Liver (tissue), 9 donors: ENCODE results near the gene SLC5A2. TPM values are rescaled to one million over a fixed set of nuclear protein-coding genes. Genes with fewer than 3 reads are reported as not detected.
A peak's percentile ranks its signal among the peaks of the same experiment; 100 is the strongest.

ENCODE experiments used
- DNase-seq: peaks from one replicate; pipeline ENCODE4 v3.0.0-alpha.2; 2017; ENCODE audit warnings: low spot score
- H3K27ac ChIP-seq, 2 donors: one replicate each; pipeline ENCODE4 v1.7.0; 2013; ENCODE audit warnings: inconsistent platforms in 2 of 2, low read length in 2 of 2, control low read depth in 1 of 2, low read depth in 1 of 2, mild to moderate bottlenecking in 1 of 2
- H3K27me3 ChIP-seq, 4 donors: one replicate each; pipeline versions ENCODE4 v1.6.1 to v1.7.0; 2013; ENCODE audit warnings: low read length in 3 of 4, inconsistent platforms in 1 of 4, mild to moderate bottlenecking in 1 of 4, moderate library complexity in 1 of 4; ENCODE audit not compliant: control insufficient read depth in 4 of 4, insufficient read depth in 4 of 4
- H3K36me3 ChIP-seq, 4 donors: one replicate each; pipeline versions ENCODE4 v1.6.1 to v1.7.0; 2013; ENCODE audit warnings: low read length in 3 of 4, mild to moderate bottlenecking in 3 of 4, low read depth in 1 of 4, moderate library complexity in 1 of 4; ENCODE audit not compliant: control insufficient read depth in 4 of 4, insufficient read depth in 3 of 4
- H3K4me1 ChIP-seq, 4 donors: one replicate each; pipeline versions ENCODE4 v1.6.1 to v1.7.0; 2013; ENCODE audit warnings: low read length in 3 of 4, mild to moderate bottlenecking in 3 of 4, moderate library complexity in 1 of 4; ENCODE audit not compliant: control insufficient read depth in 4 of 4, insufficient read depth in 4 of 4
- H3K4me3 ChIP-seq, 3 donors: one replicate each; pipeline versions ENCODE4 v1.6.1 to v1.7.0; 2013; ENCODE audit warnings: low read length in 3 of 3, control low read depth in 1 of 3, low read depth in 1 of 3, mild to moderate bottlenecking in 1 of 3
- H3K9ac ChIP-seq, 2 donors: one replicate each; pipeline ENCODE4 v1.7.0; 2013; ENCODE audit warnings: low read length in 2 of 2, mild to moderate bottlenecking in 2 of 2, moderate library complexity in 2 of 2, control low read depth in 1 of 2, low read depth in 1 of 2
- H3K9me3 ChIP-seq, 4 donors: one replicate each; pipeline versions ENCODE4 v1.6.1 to v1.7.0; 2013; ENCODE audit warnings: low read length in 3 of 4; ENCODE audit not compliant: control insufficient read depth in 4 of 4
- EGR1 ChIP-seq, 2 donors: IDR thresholded peaks; 2 replicates each; pipeline ENCODE4 v1.6.1; 2016 to 2018; ENCODE audit warnings: antibody characterized with exemption in 2 of 2, low read depth in 2 of 2
- FOXA1 ChIP-seq: IDR thresholded peaks from 2 replicates; pipeline ENCODE4 v1.6.1; 2016; ENCODE audit warnings: antibody characterized with exemption
- FOXA2 ChIP-seq: IDR thresholded peaks from 2 replicates; pipeline ENCODE4 v1.6.1; 2016; ENCODE audit warnings: antibody characterized with exemption
- HNF4A ChIP-seq, 2 donors: conservative IDR thresholded peaks; 2 replicates each; pipeline ENCODE4 v1.6.1; 2016; ENCODE audit warnings: antibody characterized with exemption in 2 of 2, mild to moderate bottlenecking in 2 of 2
- HNF4G ChIP-seq: IDR thresholded peaks from 2 replicates; pipeline ENCODE4 v1.6.1; 2016; ENCODE audit warnings: antibody characterized with exemption
- JUND ChIP-seq, 2 donors: IDR thresholded peaks; 2 replicates each; pipeline ENCODE4 v1.6.1; 2016; ENCODE audit warnings: antibody characterized with exemption in 2 of 2
- NR2F2 ChIP-seq: IDR thresholded peaks from 2 replicates; pipeline ENCODE4 v1.6.1; 2016; ENCODE audit warnings: antibody characterized with exemption
- RAD21 ChIP-seq, 2 donors: IDR thresholded peaks; 2 replicates each; pipeline ENCODE4 v1.6.1; 2016; ENCODE audit warnings: antibody characterized with exemption in 2 of 2, mild to moderate bottlenecking in 2 of 2
- RXRA ChIP-seq, 2 donors: IDR thresholded peaks; 2 replicates each; pipeline ENCODE4 v1.6.1; 2017 to 2018; ENCODE audit warnings: antibody characterized with exemption in 2 of 2, mild to moderate bottlenecking in 1 of 2
- SP1 ChIP-seq: IDR thresholded peaks from 2 replicates; pipeline ENCODE4 v1.6.1; 2018; ENCODE audit warnings: antibody characterized with exemption, mild to moderate bottlenecking
- TAF1 ChIP-seq: conservative IDR thresholded peaks from 2 replicates; pipeline ENCODE4 v1.6.1; 2016; ENCODE audit warnings: antibody characterized with exemption, mild to moderate bottlenecking
- YY1 ChIP-seq: IDR thresholded peaks from 2 replicates; pipeline ENCODE4 v1.6.1; 2016; ENCODE audit warnings: antibody characterized with exemption, mild to moderate bottlenecking
- WGBS: extraction: QIAGEN DNeasy Blood & Tissue Kit; methylation state at CpG from one replicate; pipeline ENCODE4 v1.1.7; 2013; 5-methylcytosine and 5-hydroxymethylcytosine counted together
- polyA plus RNA-seq, 2 donors: library from polyadenylated mRNA; stranded (reverse) in 1 of 2; unstranded in 1 of 2; fragments of 200-250 nt in 1 of 2; fragments of >200 nt in 1 of 2; fragmentation: Nextera tagmentation in 1 of 2; extraction: Ambion mirVana in 1 of 2; gene quantifications; one replicate each; pipeline versions ENCODE4 v1.2.1 to v1.2.3, GENCODE V29; 2013 to 2015
- total RNA-seq, 2 donors: library from RNA; depleted of rRNA; stranded (reverse); fragments of >200 nt; gene quantifications; one replicate each; pipeline ENCODE4 v1.2.3, GENCODE V29; 2014
- TF ChIP-seq, protein P1 (sequence below): fragments of 150-350 bp; IDR thresholded peaks from 2 replicates; pipeline ENCODE4 v1.5.1; 2017; ENCODE audit warnings: improper control_type of control experiment, low read depth, low read length; ENCODE audit not compliant: missing input control
- TF ChIP-seq, protein P2 (sequence below): IDR thresholded peaks from 2 replicates; pipeline ENCODE4 v1.6.1; 2016; ENCODE audit warnings: antibody characterized with exemption, mild to moderate bottlenecking
- TF ChIP-seq, protein P3 (sequence below): IDR thresholded peaks from 2 replicates; pipeline ENCODE4 v1.6.1; 2016; ENCODE audit warnings: antibody characterized with exemption
- TF ChIP-seq, protein P4 (sequence below): IDR thresholded peaks from 2 replicates; pipeline ENCODE4 v1.6.1; 2016; ENCODE audit warnings: antibody characterized with exemption
- donor health status: healthy.
- donor health status: healthy.
- donor health status: healthy.
- donor health status: healthy.
- donor health status: healthy.

SLC5A2 gene
- total and polyA plus RNA-seq, 4 donors, result 0.14 to 8.1 (median 0.93) TPM; not detected in 1

GRCh38 chr16:31451201-31451600, 31.7 kb upstream of the SLC5A2 start:
- TF ChIP-seq FOXA1, result no peak
- no peak overlapping the region for H3K9ac ChIP-seq
- no peak for DNase-seq
- H3K27me3 ChIP-seq, result no peaks in the 10 kb centered on the region
- no peak overlapping the region for H3K4me3 ChIP-seq
- no peak overlapping the region for H3K27ac ChIP-seq
- H3K9me3 ChIP-seq, result no peaks in the 10 kb centered on the region
- H3K4me1 ChIP-seq, result peaks cover 6 to 30% (median 15%) of the 10 kb centered on the region in 4 donors
- no peaks in the 10 kb centered on the region for H3K36me3 ChIP-seq
- WGBS, result 90% methylated on average over 5 of the region's 5 CpGs

- Histone ChIP-seq H3K27ac (no peak overlapping the region), H3K4me3 (no peak overlapping the region), H3K4me1 (peaks cover 10 to 35% (median 20%) of the 10 kb centered on the region in 4 donors), H3K9me3 (no peaks in the 10 kb centered on the region), H3K27me3 (no peaks in the 10 kb centered on the region), H3K9ac (no peak overlapping the region), H3K36me3 (no peaks in the 10 kb centered on the region)
- WGBS, result 53% methylated on average over 11 of the region's 11 CpGs
- no peak for DNase-seq
- TF ChIP-seq FOXA1 (no peak), RAD21 (IDR thresholded peaks at IDR 0.05) (peak; percentile 59 to 76)
- TF ChIP-seq, protein P1, sequence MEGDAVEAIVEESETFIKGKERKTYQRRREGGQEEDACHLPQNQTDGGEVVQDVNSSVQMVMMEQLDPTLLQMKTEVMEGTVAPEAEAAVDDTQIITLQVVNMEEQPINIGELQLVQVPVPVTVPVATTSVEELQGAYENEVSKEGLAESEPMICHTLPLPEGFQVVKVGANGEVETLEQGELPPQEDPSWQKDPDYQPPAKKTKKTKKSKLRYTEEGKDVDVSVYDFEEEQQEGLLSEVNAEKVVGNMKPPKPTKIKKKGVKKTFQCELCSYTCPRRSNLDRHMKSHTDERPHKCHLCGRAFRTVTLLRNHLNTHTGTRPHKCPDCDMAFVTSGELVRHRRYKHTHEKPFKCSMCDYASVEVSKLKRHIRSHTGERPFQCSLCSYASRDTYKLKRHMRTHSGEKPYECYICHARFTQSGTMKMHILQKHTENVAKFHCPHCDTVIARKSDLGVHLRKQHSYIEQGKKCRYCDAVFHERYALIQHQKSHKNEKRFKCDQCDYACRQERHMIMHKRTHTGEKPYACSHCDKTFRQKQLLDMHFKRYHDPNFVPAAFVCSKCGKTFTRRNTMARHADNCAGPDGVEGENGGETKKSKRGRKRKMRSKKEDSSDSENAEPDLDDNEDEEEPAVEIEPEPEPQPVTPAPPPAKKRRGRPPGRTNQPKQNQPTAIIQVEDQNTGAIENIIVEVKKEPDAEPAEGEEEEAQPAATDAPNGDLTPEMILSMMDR, result peak; percentile 52
Measured at GRCh38 chr16:31451681-31452351, 31.1 kb upstream of the SLC5A2 start.

GRCh38 chr16:31452631-31453106, 30.3 kb upstream of the SLC5A2 start:
- no peaks in the 10 kb centered on the region for H3K9me3 ChIP-seq
- no peaks in the 10 kb centered on the region for H3K27me3 ChIP-seq
- H3K4me3 ChIP-seq, result no peak overlapping the region
- H3K4me1 ChIP-seq, result peaks cover 17 to 43% (median 28%) of the 10 kb centered on the region in 4 donors
- peak overlapping the region in 1 of 2 donors; percentile 21 for H3K27ac ChIP-seq
- H3K9ac ChIP-seq, result no peak overlapping the region
- WGBS, result 69% methylated on average over 3 of the region's 3 CpGs
- TF ChIP-seq, protein P1, result no peak
- TF ChIP-seq, protein P2, sequence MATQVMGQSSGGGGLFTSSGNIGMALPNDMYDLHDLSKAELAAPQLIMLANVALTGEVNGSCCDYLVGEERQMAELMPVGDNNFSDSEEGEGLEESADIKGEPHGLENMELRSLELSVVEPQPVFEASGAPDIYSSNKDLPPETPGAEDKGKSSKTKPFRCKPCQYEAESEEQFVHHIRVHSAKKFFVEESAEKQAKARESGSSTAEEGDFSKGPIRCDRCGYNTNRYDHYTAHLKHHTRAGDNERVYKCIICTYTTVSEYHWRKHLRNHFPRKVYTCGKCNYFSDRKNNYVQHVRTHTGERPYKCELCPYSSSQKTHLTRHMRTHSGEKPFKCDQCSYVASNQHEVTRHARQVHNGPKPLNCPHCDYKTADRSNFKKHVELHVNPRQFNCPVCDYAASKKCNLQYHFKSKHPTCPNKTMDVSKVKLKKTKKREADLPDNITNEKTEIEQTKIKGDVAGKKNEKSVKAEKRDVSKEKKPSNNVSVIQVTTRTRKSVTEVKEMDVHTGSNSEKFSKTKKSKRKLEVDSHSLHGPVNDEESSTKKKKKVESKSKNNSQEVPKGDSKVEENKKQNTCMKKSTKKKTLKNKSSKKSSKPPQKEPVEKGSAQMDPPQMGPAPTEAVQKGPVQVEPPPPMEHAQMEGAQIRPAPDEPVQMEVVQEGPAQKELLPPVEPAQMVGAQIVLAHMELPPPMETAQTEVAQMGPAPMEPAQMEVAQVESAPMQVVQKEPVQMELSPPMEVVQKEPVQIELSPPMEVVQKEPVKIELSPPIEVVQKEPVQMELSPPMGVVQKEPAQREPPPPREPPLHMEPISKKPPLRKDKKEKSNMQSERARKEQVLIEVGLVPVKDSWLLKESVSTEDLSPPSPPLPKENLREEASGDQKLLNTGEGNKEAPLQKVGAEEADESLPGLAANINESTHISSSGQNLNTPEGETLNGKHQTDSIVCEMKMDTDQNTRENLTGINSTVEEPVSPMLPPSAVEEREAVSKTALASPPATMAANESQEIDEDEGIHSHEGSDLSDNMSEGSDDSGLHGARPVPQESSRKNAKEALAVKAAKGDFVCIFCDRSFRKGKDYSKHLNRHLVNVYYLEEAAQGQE, result no peak
- TF ChIP-seq SP1 (no peak), YY1 (no peak), FOXA2 (no peak), FOXA1 (no peak), HNF4G (no peak), RAD21 (IDR thresholded peaks at IDR 0.05) (no peak), EGR1 (IDR thresholded peaks at IDR 0.05; ENCODE audit: low read depth in 2 of 2) (no peak), TAF1 (no peak), HNF4A (conservative IDR thresholded peaks at IDR 0.05) (no peak), NR2F2 (no peak), RXRA (IDR thresholded peaks at IDR 0.05) (no peak), JUND (IDR thresholded peaks at IDR 0.05) (no peak)
- TF ChIP-seq, protein P3, sequence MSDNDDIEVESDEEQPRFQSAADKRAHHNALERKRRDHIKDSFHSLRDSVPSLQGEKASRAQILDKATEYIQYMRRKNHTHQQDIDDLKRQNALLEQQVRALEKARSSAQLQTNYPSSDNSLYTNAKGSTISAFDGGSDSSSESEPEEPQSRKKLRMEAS, result no peak
- TF ChIP-seq, protein P4, sequence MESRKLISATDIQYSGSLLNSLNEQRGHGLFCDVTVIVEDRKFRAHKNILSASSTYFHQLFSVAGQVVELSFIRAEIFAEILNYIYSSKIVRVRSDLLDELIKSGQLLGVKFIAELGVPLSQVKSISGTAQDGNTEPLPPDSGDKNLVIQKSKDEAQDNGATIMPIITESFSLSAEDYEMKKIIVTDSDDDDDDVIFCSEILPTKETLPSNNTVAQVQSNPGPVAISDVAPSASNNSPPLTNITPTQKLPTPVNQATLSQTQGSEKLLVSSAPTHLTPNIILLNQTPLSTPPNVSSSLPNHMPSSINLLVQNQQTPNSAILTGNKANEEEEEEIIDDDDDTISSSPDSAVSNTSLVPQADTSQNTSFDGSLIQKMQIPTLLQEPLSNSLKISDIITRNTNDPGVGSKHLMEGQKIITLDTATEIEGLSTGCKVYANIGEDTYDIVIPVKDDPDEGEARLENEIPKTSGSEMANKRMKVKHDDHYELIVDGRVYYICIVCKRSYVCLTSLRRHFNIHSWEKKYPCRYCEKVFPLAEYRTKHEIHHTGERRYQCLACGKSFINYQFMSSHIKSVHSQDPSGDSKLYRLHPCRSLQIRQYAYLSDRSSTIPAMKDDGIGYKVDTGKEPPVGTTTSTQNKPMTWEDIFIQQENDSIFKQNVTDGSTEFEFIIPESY, result no peak
- H3K36me3 ChIP-seq, result no peaks in the 10 kb centered on the region
- DNase-seq, result no peak
